Mesothelial cell of epicardium (in vitro differentiated cells): ENCODE measurements around the gene MYCL. TPM values are rescaled to one million over a fixed set of nuclear protein-coding genes. Genes with fewer than 3 reads are reported as not detected.

ENCODE experiments used
- DNase-seq, 2 experiments: peaks; one replicate each; pipeline ENCODE4 v3.0.0; 2021; ENCODE audit warnings: low spot score in 2 of 2; ENCODE audit not compliant: unreplicated experiment in 2 of 2
- H3K27ac Mint-ChIP-seq: 2 replicates; pipeline ENCODE4 v1.8.0; 2021; ENCODE audit warnings: mixed read lengths
- H3K27me3 Mint-ChIP-seq: 2 replicates; pipeline ENCODE4 v1.8.0; 2021; ENCODE audit warnings: low read depth, mixed read lengths
- H3K36me3 Mint-ChIP-seq: 2 replicates; pipeline ENCODE4 v1.8.0; 2021; ENCODE audit warnings: mixed read lengths
- H3K4me1 Mint-ChIP-seq: 2 replicates; pipeline ENCODE4 v1.8.0; 2021; ENCODE audit warnings: mixed read lengths
- H3K4me3 Mint-ChIP-seq: 2 replicates; pipeline ENCODE4 v1.8.0; 2021; ENCODE audit warnings: mild to moderate bottlenecking, moderate library complexity, mixed read lengths
- H3K9me3 Mint-ChIP-seq: 2 replicates; pipeline ENCODE4 v1.8.0; 2021; ENCODE audit warnings: mixed read lengths
- total RNA-seq: library from RNA; stranded (reverse); gene quantifications from 3 replicates; pipeline ENCODE4 v1.2.1, GENCODE V29; 2021
- TF ChIP-seq, protein P1 (sequence below): fragments of 200-600 bp; sonication (generic); IDR thresholded peaks from one replicate; pipeline ENCODE4 v1.5.0; 2021; ENCODE audit warnings: antibody characterized with exemption; ENCODE audit not compliant: unreplicated experiment

Gene MYCL, protein sequence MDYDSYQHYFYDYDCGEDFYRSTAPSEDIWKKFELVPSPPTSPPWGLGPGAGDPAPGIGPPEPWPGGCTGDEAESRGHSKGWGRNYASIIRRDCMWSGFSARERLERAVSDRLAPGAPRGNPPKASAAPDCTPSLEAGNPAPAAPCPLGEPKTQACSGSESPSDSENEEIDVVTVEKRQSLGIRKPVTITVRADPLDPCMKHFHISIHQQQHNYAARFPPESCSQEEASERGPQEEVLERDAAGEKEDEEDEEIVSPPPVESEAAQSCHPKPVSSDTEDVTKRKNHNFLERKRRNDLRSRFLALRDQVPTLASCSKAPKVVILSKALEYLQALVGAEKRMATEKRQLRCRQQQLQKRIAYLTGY
- 25.0 to 27.2 TPM (median 25.5 TPM) in 3 replicates for total RNA-seq

DNA sequence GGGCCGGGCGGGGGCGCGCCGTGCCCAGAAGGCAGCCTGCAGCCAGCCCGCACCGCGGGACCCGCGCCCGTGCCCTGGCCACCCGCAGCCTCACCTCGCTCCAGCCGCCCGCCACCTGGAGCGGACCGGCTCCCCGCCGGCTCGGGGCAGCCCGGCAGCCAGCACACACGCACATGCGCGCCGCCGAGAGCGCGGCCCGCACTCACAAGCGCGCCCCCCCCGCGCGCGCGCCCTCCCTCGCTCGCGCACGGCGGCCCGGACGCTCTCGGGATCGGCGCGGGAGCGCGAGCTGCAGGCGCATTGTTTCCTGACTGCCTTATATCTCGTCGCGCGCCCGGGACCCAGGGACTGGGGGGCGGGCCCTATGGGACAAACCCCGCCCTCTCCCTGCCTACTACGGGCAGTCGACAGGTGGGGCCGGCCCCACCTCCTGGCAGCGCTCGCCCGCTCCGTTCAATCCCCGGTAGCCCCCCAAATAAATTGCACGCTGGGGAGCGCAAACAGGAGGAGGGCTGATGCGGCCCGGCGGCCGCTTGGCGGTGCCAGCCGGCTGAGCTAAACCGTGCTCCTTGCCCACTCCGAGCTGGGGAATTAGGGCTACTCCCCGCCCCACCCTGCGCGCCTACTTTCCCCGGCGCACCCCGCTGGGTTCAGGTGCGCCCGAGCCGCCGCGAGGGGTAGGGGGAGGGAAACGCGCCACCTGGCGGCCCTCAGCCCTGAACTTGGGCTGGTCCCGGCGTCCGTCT is at the start of gene MYCL:
Gene MYCL (minus strand): TSS at position 204 of the 746 bp plus-strand sequence. CDS start 483 bp downstream, outside the sequence.
- Mint-ChIP-seq H3K4me3 (peak within 1 kb of the TSS; percentile 83), H3K27me3 (peaks cover 23% of the 10 kb centered on the region), H3K27ac (peak within 1 kb of the TSS; percentile 64), H3K4me1 (peaks cover 31% of the 10 kb centered on the region), H3K9me3 (no peaks in the 10 kb centered on the region), H3K36me3 (no peaks in the 10 kb centered on the region)
- peak; percentile 76 to 83 for DNase-seq
- TF ChIP-seq, protein P1, sequence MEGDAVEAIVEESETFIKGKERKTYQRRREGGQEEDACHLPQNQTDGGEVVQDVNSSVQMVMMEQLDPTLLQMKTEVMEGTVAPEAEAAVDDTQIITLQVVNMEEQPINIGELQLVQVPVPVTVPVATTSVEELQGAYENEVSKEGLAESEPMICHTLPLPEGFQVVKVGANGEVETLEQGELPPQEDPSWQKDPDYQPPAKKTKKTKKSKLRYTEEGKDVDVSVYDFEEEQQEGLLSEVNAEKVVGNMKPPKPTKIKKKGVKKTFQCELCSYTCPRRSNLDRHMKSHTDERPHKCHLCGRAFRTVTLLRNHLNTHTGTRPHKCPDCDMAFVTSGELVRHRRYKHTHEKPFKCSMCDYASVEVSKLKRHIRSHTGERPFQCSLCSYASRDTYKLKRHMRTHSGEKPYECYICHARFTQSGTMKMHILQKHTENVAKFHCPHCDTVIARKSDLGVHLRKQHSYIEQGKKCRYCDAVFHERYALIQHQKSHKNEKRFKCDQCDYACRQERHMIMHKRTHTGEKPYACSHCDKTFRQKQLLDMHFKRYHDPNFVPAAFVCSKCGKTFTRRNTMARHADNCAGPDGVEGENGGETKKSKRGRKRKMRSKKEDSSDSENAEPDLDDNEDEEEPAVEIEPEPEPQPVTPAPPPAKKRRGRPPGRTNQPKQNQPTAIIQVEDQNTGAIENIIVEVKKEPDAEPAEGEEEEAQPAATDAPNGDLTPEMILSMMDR = peak; percentile 64

GRCh38 chr1:39949891-39950290 is 48.2 kb upstream of the MYCL start:
- H3K4me3 Mint-ChIP-seq = no peak overlapping the region
- TF ChIP-seq, protein P1 = no peak
- H3K27me3 Mint-ChIP-seq = peaks cover 21% of the 10 kb centered on the region
- no peaks in the 10 kb centered on the region for H3K36me3 Mint-ChIP-seq
- no peak overlapping the region for H3K27ac Mint-ChIP-seq
- peaks cover 5% of the 10 kb centered on the region for H3K4me1 Mint-ChIP-seq
- peaks cover 6% of the 10 kb centered on the region for H3K9me3 Mint-ChIP-seq
- DNase-seq = no peak

- no peaks in the 10 kb centered on the region for H3K36me3 Mint-ChIP-seq
- H3K27ac Mint-ChIP-seq = no peak overlapping the region
- no peak overlapping the region for H3K4me3 Mint-ChIP-seq
- TF ChIP-seq, protein P1 = no peak
- H3K9me3 Mint-ChIP-seq = peaks cover 6% of the 10 kb centered on the region
- peaks cover under 1% of the 10 kb centered on the region for H3K4me1 Mint-ChIP-seq
- H3K27me3 Mint-ChIP-seq = peaks cover 16% of the 10 kb centered on the region
- no peak for DNase-seq
These were observed 45.5 kb upstream of the MYCL start for GRCh38 chr1:39947260-39947659.

- TF ChIP-seq, protein P1 = no peak
- Mint-ChIP-seq H3K4me1 (no peaks in the 10 kb centered on the region), H3K9me3 (peaks cover 6% of the 10 kb centered on the region), H3K27me3 (peaks cover 25% of the 10 kb centered on the region), H3K27ac (no peak overlapping the region), H3K4me3 (no peak overlapping the region), H3K36me3 (no peaks in the 10 kb centered on the region)
- no peak for DNase-seq
These were observed 44.5 kb upstream of the MYCL start for GRCh38 chr1:39946216-39946615.

DNA sequence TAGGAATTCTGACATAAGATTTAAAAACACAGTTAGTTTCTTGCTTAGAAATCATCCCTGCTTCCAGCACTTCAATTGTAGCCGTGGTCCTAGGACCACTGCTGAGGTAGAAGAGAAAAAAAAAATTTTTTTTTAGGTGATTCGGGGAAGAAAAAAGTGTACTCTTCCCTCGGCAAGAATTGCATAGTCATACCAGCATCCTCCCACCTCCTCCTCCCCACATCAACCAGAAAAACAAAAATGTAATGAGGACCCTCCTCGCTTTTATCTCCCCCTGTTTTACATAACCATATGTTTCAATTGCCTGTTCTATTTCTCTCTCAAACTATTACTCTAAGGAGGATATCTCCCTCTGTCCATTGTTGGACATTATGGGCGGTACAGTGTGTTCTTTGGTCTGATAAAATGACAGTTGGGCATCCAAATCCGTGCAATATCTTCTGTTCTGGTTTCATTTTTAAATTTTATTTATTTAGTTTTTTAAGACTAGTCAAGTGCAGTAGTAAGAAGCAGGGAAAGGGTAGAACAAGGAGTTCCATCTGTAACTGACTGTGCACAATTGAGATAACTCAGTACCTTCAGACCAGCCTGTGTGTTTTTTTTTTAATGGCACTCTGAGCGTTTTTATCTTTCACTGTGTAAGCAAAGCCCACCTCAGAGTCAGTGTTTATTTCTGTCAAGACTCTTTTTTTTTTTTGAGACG is 42.8 kb upstream of the MYCL start:
- Mint-ChIP-seq H3K27ac (no peak overlapping the region), H3K9me3 (no peaks in the 10 kb centered on the region), H3K4me3 (no peak overlapping the region), H3K4me1 (no peaks in the 10 kb centered on the region), H3K27me3 (peaks cover 30% of the 10 kb centered on the region), H3K36me3 (no peaks in the 10 kb centered on the region)
- TF ChIP-seq, protein P1 = no peak
- DNase-seq = no peak
